Loucy (cell line): ENCODE measurements around the gene FDXR.

ENCODE experiments used
- H2AFZ ChIP-seq: fragments of 200-600 bp; sonication (generic); 2 replicates; pipeline ENCODE4 v1.6.0; 2016; ENCODE audit warnings: antibody characterized with exemption, mild to moderate bottlenecking, low read length, moderate library complexity
- H3F3A ChIP-seq: fragments of 200-600 bp; 2 replicates; pipeline ENCODE4 v1.6.0; 2016; ENCODE audit warnings: antibody characterized with exemption, low read depth, mild to moderate bottlenecking
- H3K27me3 ChIP-seq: fragments of 200-600 bp; sonication (generic); 2 replicates; pipeline ENCODE4 v1.6.1; 2014; ENCODE audit warnings: low read length, mild to moderate bottlenecking; ENCODE audit not compliant: insufficient read depth, poor library complexity, severe bottlenecking
- H3K36me3 ChIP-seq: fragments of 200-600 bp; sonication (generic); 2 replicates; pipeline ENCODE4 v1.6.1; 2016; ENCODE audit warnings: low read length; ENCODE audit not compliant: insufficient read depth
- H3K4me1 ChIP-seq: fragments of 200-600 bp; sonication (generic); 2 replicates; pipeline ENCODE4 v1.5.1; 2014; ENCODE audit warnings: low read length, mild to moderate bottlenecking; ENCODE audit not compliant: insufficient read depth, poor library complexity, severe bottlenecking
- H3K4me2 ChIP-seq: fragments of 200-600 bp; sonication (generic); 2 replicates; pipeline ENCODE4 v1.6.0; 2014; ENCODE audit warnings: antibody characterized with exemption, low read length, low read depth, mild to moderate bottlenecking; ENCODE audit not compliant: poor library complexity, severe bottlenecking
- H3K4me3 ChIP-seq: fragments of 200-600 bp; sonication (generic); 2 replicates; pipeline ENCODE4 v1.5.1; 2014; ENCODE audit warnings: low read length, mild to moderate bottlenecking, mixed read lengths; ENCODE audit not compliant: poor library complexity, severe bottlenecking
- H3K79me2 ChIP-seq: fragments of 200-600 bp; sonication (generic); 2 replicates; pipeline ENCODE4 v1.6.1; 2014; ENCODE audit warnings: low read length; ENCODE audit not compliant: insufficient read depth
- H3K9ac ChIP-seq: fragments of 200-600 bp; sonication (generic); 2 replicates; pipeline ENCODE4 v1.6.0; 2014; ENCODE audit warnings: mild to moderate bottlenecking, low read depth, low read length, moderate library complexity; ENCODE audit not compliant: poor library complexity, severe bottlenecking
- H3K9me2 ChIP-seq: fragments of 200-600 bp; sonication (generic); replicated peaks from 2 replicates; pipeline ENCODE4 v1.6.1; 2016; ENCODE audit warnings: low read depth, low read length, mixed read lengths
- H3K9me3 ChIP-seq: fragments of 200-600 bp; sonication (generic); 2 replicates; pipeline ENCODE4 v1.6.1; 2014; ENCODE audit warnings: mild to moderate bottlenecking, antibody characterized with exemption, low read length, low read depth; ENCODE audit not compliant: insufficient read depth
- H4K20me1 ChIP-seq: fragments of 200-600 bp; sonication (generic); 2 replicates; pipeline ENCODE4 v1.6.0; 2014; ENCODE audit warnings: antibody characterized with exemption, low read length, mild to moderate bottlenecking; ENCODE audit not compliant: insufficient read depth, poor library complexity, severe bottlenecking
- CTCF ChIP-seq: fragments of 200-600 bp; sonication (generic); conservative IDR thresholded peaks from 2 replicates; pipeline ENCODE4 v1.5.1; 2014; ENCODE audit warnings: mild to moderate bottlenecking, antibody characterized with exemption, low read length
- EZH2phosphoT487 ChIP-seq: fragments of 200-600 bp; IDR thresholded peaks from 2 replicates; pipeline ENCODE4 v1.6.1; 2018; ENCODE audit warnings: antibody characterized with exemption, mild to moderate bottlenecking, moderate library complexity, borderline replicate concordance

The FDXR gene

DNA sequence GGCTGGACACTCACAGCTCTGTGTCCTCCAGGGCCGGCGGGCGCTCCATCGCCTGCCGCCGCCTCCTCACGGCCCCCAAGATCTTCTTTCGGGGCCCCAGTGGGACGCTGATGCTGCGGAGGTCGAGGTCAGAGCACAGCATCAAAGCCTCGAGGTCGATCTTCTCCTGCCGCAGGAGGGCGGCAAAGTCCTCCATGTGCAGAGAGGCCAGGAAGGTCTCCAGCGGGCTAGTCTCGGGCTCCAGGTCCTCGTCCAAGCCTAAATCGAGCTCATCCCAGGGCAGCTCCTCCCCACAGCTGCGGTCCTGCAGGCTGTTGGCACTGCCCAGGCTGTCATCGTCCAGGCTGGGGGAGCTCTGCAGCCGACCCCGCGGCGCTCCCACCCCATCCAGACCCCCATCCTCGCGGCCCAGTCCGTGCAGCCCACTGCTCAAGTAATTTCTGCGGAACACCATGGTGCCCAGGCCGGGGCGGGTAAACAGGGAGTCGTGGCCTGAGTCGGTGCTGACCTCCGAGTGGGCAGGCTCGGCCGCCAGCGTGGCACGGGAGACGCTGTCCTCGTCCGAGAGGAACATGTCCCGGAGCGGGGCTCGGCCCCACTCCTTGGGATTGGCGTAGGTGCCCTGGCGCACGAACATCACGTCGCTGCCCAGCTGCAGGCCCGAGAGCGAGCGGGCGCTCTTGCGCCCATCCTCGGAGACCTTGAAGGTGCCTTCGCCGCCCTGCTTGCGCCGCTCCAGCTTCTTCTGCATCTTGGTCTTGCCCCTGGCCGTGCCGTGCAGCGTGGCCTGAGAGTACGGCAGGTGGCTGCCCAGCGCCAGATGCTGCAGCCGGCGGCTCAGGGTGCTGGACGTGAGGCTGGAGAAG lies 46.9 kb upstream of the FDXR start:
- H4K20me1 ChIP-seq: no peaks in the 10 kb centered on the region
- H3K4me3 ChIP-seq: no peak overlapping the region
- no peaks in the 10 kb centered on the region for H3K4me1 ChIP-seq
- H3K9me2 ChIP-seq: no peaks in the 10 kb centered on the region
- no peaks in the 10 kb centered on the region for H3K36me3 ChIP-seq
- H3K9ac ChIP-seq: no peak overlapping the region
- no peaks in the 10 kb centered on the region for H3F3A ChIP-seq
- no peak overlapping the region for H3K4me2 ChIP-seq
- no peak overlapping the region for H2AFZ ChIP-seq
- no peaks in the 10 kb centered on the region for H3K9me3 ChIP-seq
- no peaks in the 10 kb centered on the region for H3K27me3 ChIP-seq
- TF ChIP-seq EZH2phosphoT487 (no peak), CTCF (no peak)
- H3K79me2 ChIP-seq: no peaks in the 10 kb centered on the region

GRCh38 chr17:74918906-74919305 lies 46.1 kb upstream of the FDXR start:
- Histone ChIP-seq H3K4me3 (no peak overlapping the region), H4K20me1 (no peaks in the 10 kb centered on the region), H3K9me3 (no peaks in the 10 kb centered on the region), H3K27me3 (no peaks in the 10 kb centered on the region), H3K9me2 (no peaks in the 10 kb centered on the region), H3K4me2 (no peak overlapping the region), H3K9ac (no peak overlapping the region), H2AFZ (no peak overlapping the region), H3F3A (no peaks in the 10 kb centered on the region), H3K79me2 (no peaks in the 10 kb centered on the region), H3K4me1 (no peaks in the 10 kb centered on the region), H3K36me3 (no peaks in the 10 kb centered on the region)
- TF ChIP-seq EZH2phosphoT487 (no peak), CTCF (no peak)

GRCh38 chr17:74917430-74917829 lies 44.6 kb upstream of the FDXR start:
- Histone ChIP-seq H3K9me2 (no peaks in the 10 kb centered on the region), H3K4me2 (no peak overlapping the region), H3K9me3 (no peaks in the 10 kb centered on the region), H3K4me1 (no peaks in the 10 kb centered on the region), H2AFZ (no peak overlapping the region), H3K27me3 (no peaks in the 10 kb centered on the region), H4K20me1 (no peaks in the 10 kb centered on the region), H3F3A (no peaks in the 10 kb centered on the region), H3K79me2 (no peaks in the 10 kb centered on the region), H3K4me3 (no peak overlapping the region), H3K36me3 (no peaks in the 10 kb centered on the region), H3K9ac (no peak overlapping the region)
- TF ChIP-seq EZH2phosphoT487 (no peak), CTCF (no peak)
